ENCODE data around the gene FAM98B.

Gene FAM98B

GRCh38 chr15:38481113-38481512, 27.2 kb downstream of the FAM98B start:
- Histone ChIP-seq H3K27me3 (no peaks in the 10 kb centered on the region), H3K27ac (no peak overlapping the region), H3K9me3 (no peaks in the 10 kb centered on the region), H3K36me3 (peaks cover 14% of the 10 kb centered on the region), H3K4me3 (ENCODE audit: low read depth in 1 of 2, low read length in 1 of 2) (no peak overlapping the region), H3K4me1 (ENCODE audit: control insufficient read depth in 1 of 2, insufficient read depth in 1 of 2, low read depth in 1 of 2, low read length in 1 of 2) (no peaks in the 10 kb centered on the region)
- no peak for TF ChIP-seq CTCF (IDR thresholded peaks at IDR 0.05)

GRCh38 chr15:38481761-38482160, 27.8 kb downstream of the FAM98B start:
- H3K36me3 ChIP-seq, result peaks cover 14% of the 10 kb centered on the region
- H3K4me1 ChIP-seq (ENCODE audit: control insufficient read depth in 1 of 2, insufficient read depth in 1 of 2, low read depth in 1 of 2, low read length in 1 of 2), result no peaks in the 10 kb centered on the region
- no peak overlapping the region for H3K4me3 ChIP-seq (ENCODE audit: low read depth in 1 of 2, low read length in 1 of 2)
- no peak overlapping the region for H3K27ac ChIP-seq
- H3K9me3 ChIP-seq, result no peaks in the 10 kb centered on the region
- no peak for TF ChIP-seq CTCF (IDR thresholded peaks at IDR 0.05)
- no peaks in the 10 kb centered on the region for H3K27me3 ChIP-seq

- Histone ChIP-seq H3K4me1 (ENCODE audit: control insufficient read depth in 1 of 2, insufficient read depth in 1 of 2, low read depth in 1 of 2, low read length in 1 of 2) (no peaks in the 10 kb centered on the region), H3K9me3 (no peaks in the 10 kb centered on the region), H3K36me3 (peaks cover 11% of the 10 kb centered on the region), H3K4me3 (ENCODE audit: low read depth in 1 of 2, low read length in 1 of 2) (no peak overlapping the region), H3K27ac (no peak overlapping the region), H3K27me3 (no peaks in the 10 kb centered on the region)
- no peak for TF ChIP-seq CTCF (IDR thresholded peaks at IDR 0.05)
These were observed 28.6 kb downstream of the FAM98B start for GRCh38 chr15:38482572-38482971.

GRCh38 chr15:38486936-38487335, 33.0 kb downstream of the FAM98B start:
- Histone ChIP-seq H3K27ac (no peak overlapping the region), H3K27me3 (no peaks in the 10 kb centered on the region), H3K9me3 (no peaks in the 10 kb centered on the region), H3K36me3 (peaks cover 10% of the 10 kb centered on the region), H3K4me1 (ENCODE audit: control insufficient read depth in 1 of 2, insufficient read depth in 1 of 2, low read depth in 1 of 2, low read length in 1 of 2) (no peaks in the 10 kb centered on the region), H3K4me3 (ENCODE audit: low read depth in 1 of 2, low read length in 1 of 2) (no peak overlapping the region)
- no peak for TF ChIP-seq CTCF (IDR thresholded peaks at IDR 0.05)

- no peak for TF ChIP-seq CTCF (IDR thresholded peaks at IDR 0.05)
These were observed 33.5 kb downstream of the FAM98B start for GRCh38 chr15:38487378-38487777.

More at GRCh38 chr15:38487378-38487777, 33.5 kb downstream of the FAM98B start:
- Histone ChIP-seq H3K4me3 (ENCODE audit: low read depth in 1 of 2, low read length in 1 of 2) (no peak overlapping the region), H3K9me3 (no peaks in the 10 kb centered on the region), H3K4me1 (ENCODE audit: control insufficient read depth in 1 of 2, insufficient read depth in 1 of 2, low read depth in 1 of 2, low read length in 1 of 2) (no peaks in the 10 kb centered on the region), H3K36me3 (peaks cover 10% of the 10 kb centered on the region), H3K27ac (no peak overlapping the region), H3K27me3 (no peaks in the 10 kb centered on the region)

Measured in neutrophil (primary cell).